Transverse colon (tissue), 4 donors: ENCODE results near the gene GARS1. TPM values are rescaled to one million over a fixed set of nuclear protein-coding genes. Genes with fewer than 3 reads are reported as not detected.

Experiments
- DNase-seq: peaks from one replicate; pipeline ENCODE4 v3.0.0-alpha.2; 2019
- H3K27ac ChIP-seq, 4 donors: fragments of 200-600 bp; sonication (generic); 2 replicates each; pipeline ENCODE4 v1.5.1; 2016 to 2018; ENCODE audit warnings: inconsistent platforms in 4 of 4
- H3K27me3 ChIP-seq: fragments of 200-600 bp; sonication (generic); 2 replicates; pipeline ENCODE4 v1.5.1; 2017; ENCODE audit warnings: inconsistent platforms
- H3K36me3 ChIP-seq, 4 donors: fragments of 200-600 bp; sonication (generic); 2 replicates each; pipeline ENCODE4 v1.5.1; 2017 to 2019; ENCODE audit warnings: inconsistent platforms in 4 of 4
- H3K4me1 ChIP-seq, 4 donors: fragments of 200-600 bp; sonication (generic); 2 replicates each; pipeline ENCODE4 v1.5.1; 2017 to 2020; ENCODE audit warnings: inconsistent platforms in 4 of 4
- H3K4me3 ChIP-seq, 4 donors: fragments of 200-600 bp; sonication (generic); 1 replicate in 1 of 4; 2 replicates in 3 of 4; pipeline versions ENCODE4 v1.5.1 to v1.6.1; 2017 to 2019; ENCODE audit warnings: inconsistent platforms in 4 of 4
- H3K9me3 ChIP-seq, 2 donors: fragments of 200-600 bp; sonication (generic); 2 replicates each; pipeline ENCODE4 v1.5.1; 2017 to 2019; ENCODE audit warnings: inconsistent platforms in 2 of 2
- EP300 ChIP-seq: sonication (generic); formaldehyde crosslinking; IDR thresholded peaks from one replicate; pipeline ENCODE4 v1.6.1; 2017; ENCODE audit warnings: antibody characterized with exemption, low read depth
- POLR2A ChIP-seq: fragments of 450-650 bp; IDR thresholded peaks from one replicate; pipeline ENCODE4 v1.6.1; 2016; ENCODE audit warnings: antibody characterized with exemption, mild to moderate bottlenecking, moderate library complexity
- POLR2AphosphoS5 ChIP-seq, 3 donors: sonication (generic); formaldehyde crosslinking; IDR thresholded peaks; one replicate each; pipeline ENCODE4 v1.6.1; 2016; ENCODE audit warnings: antibody characterized with exemption in 3 of 3
- WGBS, 2 donors: methylation state at CpG; one replicate each; pipeline ENCODE4 v1.1.5; 2018; ENCODE audit warnings: low coverage in 1 of 2; 5-methylcytosine and 5-hydroxymethylcytosine counted together
- in situ Hi-C, 4 donors: fragments of 200-750 bp; cut with MboI; loops; one replicate each; pipeline versions ENCODE4 v1.15.0 to v1.15.1; 2017; ENCODE audit warnings: low sequenced_read_pairs in 3 of 4, low pct_ligation_motif_present in 1 of 4, low pct_unique_long_range_greater_than_20kb in 1 of 4
- intact Hi-C: fragments of 100-400 bp; cut with DNase I; formaldehyde crosslinking; loops from one replicate; pipeline ENCODE4 v1.15.1; 2023; ENCODE audit warnings: low total_unique reads
- total RNA-seq, 4 donors: library from RNA; depleted of rRNA; stranded (reverse); fragments of >200 nt; gene quantifications; one replicate each; pipeline ENCODE4 v1.1.0, GENCODE V29; 2016
- TF ChIP-seq, protein P1 (sequence below), 5 experiments: fragments of 200-600 bp in 3 of 5; fragments of 450-650 bp in 2 of 5; sonication (generic) in 3 of 5; IDR thresholded peaks; 1 replicate in 2 of 5; 2 replicates in 3 of 5; pipeline ENCODE4 v1.5.1; 2016 to 2017; ENCODE audit warnings: antibody characterized with exemption in 5 of 5, inconsistent platforms in 3 of 5, mild to moderate bottlenecking in 2 of 5, moderate library complexity in 1 of 5

The GARS1 gene
- total RNA-seq, 4 donors from 2014 or later: 20.6 to 69.4 (median 34.5) TPM

DNA sequence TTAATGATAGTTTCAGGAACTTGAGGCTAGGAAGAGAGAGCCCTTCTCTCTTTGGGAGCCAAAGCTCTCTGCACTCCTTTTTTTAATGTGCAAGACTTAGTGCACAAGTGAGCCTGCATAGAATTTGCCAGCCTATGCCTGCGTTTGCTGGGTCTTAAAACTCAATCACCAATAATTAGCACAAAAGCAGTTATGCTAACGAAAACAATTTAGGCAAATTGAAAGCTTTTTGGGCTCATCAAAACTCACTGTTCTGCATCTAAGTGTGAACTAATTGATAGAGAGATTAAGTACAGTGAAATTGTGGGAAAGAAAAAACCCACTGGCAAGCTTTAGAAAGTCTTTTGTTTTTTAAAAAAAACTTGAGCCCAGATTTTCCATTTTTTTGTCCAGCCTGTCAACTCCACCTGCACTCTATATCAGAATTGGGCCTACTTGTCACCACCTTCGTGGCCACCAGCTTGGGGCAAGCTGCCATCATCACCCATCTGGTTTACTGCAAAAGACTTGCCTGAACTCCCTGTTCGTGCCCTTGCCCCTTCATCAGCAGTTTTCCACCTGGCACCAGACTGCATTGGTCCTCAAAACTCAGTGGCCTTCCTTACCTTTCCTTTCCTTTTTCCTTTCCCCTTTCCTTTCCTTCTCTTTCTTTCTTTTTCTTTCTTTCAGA is 49.7 kb downstream of the GARS1 start:
- no peak overlapping the region for H3K4me3 ChIP-seq
- H3K9me3 ChIP-seq: no peaks in the 10 kb centered on the region
- intact Hi-C loops (no loop called here), in situ Hi-C loops (no loop called here)
- no peaks in the 10 kb centered on the region for H3K36me3 ChIP-seq
- TF ChIP-seq POLR2A (no peak), EP300 (no peak), POLR2AphosphoS5 (IDR thresholded peaks at IDR 0.05) (no peak)
- TF ChIP-seq, protein P1, sequence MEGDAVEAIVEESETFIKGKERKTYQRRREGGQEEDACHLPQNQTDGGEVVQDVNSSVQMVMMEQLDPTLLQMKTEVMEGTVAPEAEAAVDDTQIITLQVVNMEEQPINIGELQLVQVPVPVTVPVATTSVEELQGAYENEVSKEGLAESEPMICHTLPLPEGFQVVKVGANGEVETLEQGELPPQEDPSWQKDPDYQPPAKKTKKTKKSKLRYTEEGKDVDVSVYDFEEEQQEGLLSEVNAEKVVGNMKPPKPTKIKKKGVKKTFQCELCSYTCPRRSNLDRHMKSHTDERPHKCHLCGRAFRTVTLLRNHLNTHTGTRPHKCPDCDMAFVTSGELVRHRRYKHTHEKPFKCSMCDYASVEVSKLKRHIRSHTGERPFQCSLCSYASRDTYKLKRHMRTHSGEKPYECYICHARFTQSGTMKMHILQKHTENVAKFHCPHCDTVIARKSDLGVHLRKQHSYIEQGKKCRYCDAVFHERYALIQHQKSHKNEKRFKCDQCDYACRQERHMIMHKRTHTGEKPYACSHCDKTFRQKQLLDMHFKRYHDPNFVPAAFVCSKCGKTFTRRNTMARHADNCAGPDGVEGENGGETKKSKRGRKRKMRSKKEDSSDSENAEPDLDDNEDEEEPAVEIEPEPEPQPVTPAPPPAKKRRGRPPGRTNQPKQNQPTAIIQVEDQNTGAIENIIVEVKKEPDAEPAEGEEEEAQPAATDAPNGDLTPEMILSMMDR (IDR thresholded peaks at IDR 0.05): no peak
- no peak overlapping the region for H3K27ac ChIP-seq
- H3K4me1 ChIP-seq: no peaks in the 10 kb centered on the region
- WGBS, 2 donors: 86 to 90% methylated on average over 4 of the region's 4 CpGs
- no peaks in the 10 kb centered on the region for H3K27me3 ChIP-seq
- DNase-seq: no peak

DNA sequence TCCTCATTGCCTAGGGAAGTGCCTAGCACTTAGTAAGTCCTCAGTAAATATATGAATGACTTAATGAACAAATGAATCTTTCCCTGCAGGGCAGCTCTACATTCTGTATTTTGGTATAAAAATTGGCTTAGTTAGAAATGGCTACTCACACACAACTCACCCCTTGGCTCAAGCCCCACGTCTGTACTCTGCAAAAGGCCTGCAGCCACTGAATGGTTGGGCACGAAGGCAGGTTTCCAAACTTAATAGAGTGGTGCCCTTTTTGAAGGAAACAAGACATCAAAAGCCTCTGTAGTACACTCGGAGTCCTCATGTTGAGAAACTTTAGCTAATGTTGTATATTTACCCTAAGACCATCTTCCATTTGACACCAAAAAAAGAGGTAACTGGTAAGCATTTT is 51.0 kb downstream of the GARS1 start:
- in situ Hi-C loops: no loop called here
- Histone ChIP-seq H3K27me3 (no peaks in the 10 kb centered on the region), H3K9me3 (no peaks in the 10 kb centered on the region), H3K4me1 (no peaks in the 10 kb centered on the region), H3K36me3 (no peaks in the 10 kb centered on the region), H3K4me3 (no peak overlapping the region), H3K27ac (no peak overlapping the region)
- TF ChIP-seq, protein P1 (IDR thresholded peaks at IDR 0.05): no peak
- TF ChIP-seq POLR2A: no peak
- no peak for TF ChIP-seq EP300
- TF ChIP-seq POLR2AphosphoS5 (IDR thresholded peaks at IDR 0.05): no peak
- 93 to 100% methylated on average over 1 to 3 of the region's 3 CpGs for WGBS, 2 donors
- intact Hi-C loops: no loop called here
- no peak for DNase-seq

DNA sequence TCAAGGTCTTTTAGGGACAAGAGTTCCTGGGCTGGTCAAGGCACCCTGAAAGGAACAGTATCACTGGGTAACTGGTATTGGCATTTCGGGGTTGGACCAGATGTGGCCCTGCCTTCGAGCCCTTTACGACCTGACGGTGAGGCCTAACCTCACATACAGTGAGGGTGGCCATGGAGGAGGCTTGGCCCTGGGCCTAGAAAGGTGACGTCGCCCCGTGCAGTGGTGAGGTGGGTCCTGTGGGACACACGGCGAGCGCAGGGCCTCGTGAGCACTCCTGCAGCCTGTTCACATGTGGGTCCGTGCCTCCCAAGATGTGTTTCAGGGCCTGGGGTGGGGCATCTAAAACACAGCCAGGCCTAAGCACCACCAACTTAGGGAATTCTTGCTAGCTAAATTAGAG is 51.5 kb downstream of the GARS1 start:
- no peak for DNase-seq
- Histone ChIP-seq H3K27me3 (no peaks in the 10 kb centered on the region), H3K4me3 (no peak overlapping the region), H3K27ac (no peak overlapping the region), H3K4me1 (no peaks in the 10 kb centered on the region), H3K36me3 (no peaks in the 10 kb centered on the region), H3K9me3 (no peaks in the 10 kb centered on the region)
- in situ Hi-C loops: no loop called here
- 89% methylated on average over 12 of the region's 12 CpGs; no CpG with 5 or more reads in 1 of the 2 donors for WGBS, 2 donors
- intact Hi-C loops: no loop called here
- no peak for TF ChIP-seq POLR2A
- TF ChIP-seq EP300: no peak
- TF ChIP-seq, protein P1 (IDR thresholded peaks at IDR 0.05): no peak
- TF ChIP-seq POLR2AphosphoS5 (IDR thresholded peaks at IDR 0.05): no peak

DNA sequence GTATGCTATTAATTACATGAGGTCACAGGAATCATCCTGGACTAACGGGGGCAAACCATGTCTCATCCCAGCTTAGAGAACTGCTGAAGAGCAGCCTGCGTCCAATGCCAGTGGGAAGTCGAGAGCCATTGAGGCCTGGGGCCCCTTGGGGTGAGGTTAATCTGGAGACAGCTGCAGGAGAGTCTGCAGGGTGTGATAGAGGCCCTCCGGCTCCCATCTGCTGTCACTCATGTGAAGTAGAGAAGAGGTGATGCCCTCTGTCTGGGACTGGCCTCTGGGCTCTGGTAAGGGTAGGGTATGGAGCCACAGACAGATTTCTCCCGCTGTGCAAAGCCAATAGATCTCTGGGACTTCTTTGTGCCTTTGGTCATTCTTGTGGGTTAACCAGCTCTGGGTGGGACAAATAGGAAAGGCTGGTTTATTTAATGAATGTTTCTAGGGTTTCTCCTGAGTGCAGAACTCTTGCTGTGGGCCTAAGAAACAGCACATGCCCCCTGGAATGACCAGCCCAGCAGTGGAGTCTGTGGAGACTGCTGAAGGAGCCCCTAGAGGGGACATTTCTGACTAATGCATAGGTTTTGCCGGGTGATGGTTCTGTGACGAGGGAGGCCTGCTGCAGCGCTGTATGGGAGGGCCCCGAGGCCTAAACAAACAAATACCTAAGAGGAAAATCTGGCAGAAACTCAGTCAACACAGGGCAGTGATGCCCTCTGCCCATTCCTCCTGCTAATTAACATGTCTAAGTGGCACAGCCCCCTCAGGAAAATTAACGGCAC is 53.1 kb downstream of the GARS1 start:
- 83% methylated on average over 10 of the region's 10 CpGs; no CpG with 5 or more reads in 1 of the 2 donors for WGBS, 2 donors
- no peak for TF ChIP-seq POLR2A
- intact Hi-C loops: no loop called here

More for the DNA sequence above, 53.1 kb downstream of the GARS1 start:
- Histone ChIP-seq H3K27ac (no peak overlapping the region), H3K36me3 (no peaks in the 10 kb centered on the region), H3K4me3 (no peak overlapping the region), H3K27me3 (no peaks in the 10 kb centered on the region), H3K9me3 (no peaks in the 10 kb centered on the region), H3K4me1 (no peaks in the 10 kb centered on the region)
- no peak for DNase-seq
- in situ Hi-C loops: no loop called here
